Large intestine (tissue), 3 donors: ENCODE results near the gene OR6C65. TPM values are rescaled to one million over a fixed set of nuclear protein-coding genes. Genes with fewer than 3 reads are reported as not detected.
"Not testable (repeated sequence)": the region's sequence is repeated elsewhere in the genome, so short reads cannot be mapped to it uniquely, and the experiment has no call there.

Experiments
- DNase-seq, 2 donors: peaks; one replicate each; pipeline versions ENCODE4 v3.0.0 to v3.0.0-alpha.2; 2013
- H3K27ac ChIP-seq: one replicate; pipeline ENCODE4 v1.5.1; 2013; ENCODE audit warnings: low read length
- H3K27me3 ChIP-seq: 2 replicates; pipeline ENCODE4 v1.6.1; 2013; ENCODE audit warnings: low read length; ENCODE audit not compliant: control insufficient read depth, insufficient read depth
- H3K36me3 ChIP-seq: 2 replicates; pipeline ENCODE4 v1.6.1; 2013; ENCODE audit warnings: low read length; ENCODE audit not compliant: control insufficient read depth, insufficient read depth
- H3K4me1 ChIP-seq: one replicate; pipeline ENCODE4 v1.6.1; 2013; ENCODE audit warnings: low read length; ENCODE audit not compliant: control insufficient read depth, insufficient read depth
- H3K4me3 ChIP-seq: one replicate; pipeline ENCODE4 v1.5.1; 2013; ENCODE audit warnings: low read length
- H3K9me3 ChIP-seq: one replicate; pipeline ENCODE4 v1.6.1; 2013; ENCODE audit warnings: mild to moderate bottlenecking, low read depth, low read length, moderate library complexity; ENCODE audit not compliant: control insufficient read depth
- WGBS: methylation state at CpG from one replicate; pipeline ENCODE4 v1.1.5; 2013; ENCODE audit warnings: low lambda C conversion rate; ENCODE audit not compliant: insufficient coverage; 5-methylcytosine and 5-hydroxymethylcytosine counted together
- polyA plus RNA-seq: library from polyadenylated mRNA; unstranded; fragments of 120-200 nt; gene quantifications from one replicate; pipeline ENCODE4 v1.2.1, GENCODE V29; 2013

Gene OR6C65
- polyA plus RNA-seq, 1 donor: not detected

DNA sequence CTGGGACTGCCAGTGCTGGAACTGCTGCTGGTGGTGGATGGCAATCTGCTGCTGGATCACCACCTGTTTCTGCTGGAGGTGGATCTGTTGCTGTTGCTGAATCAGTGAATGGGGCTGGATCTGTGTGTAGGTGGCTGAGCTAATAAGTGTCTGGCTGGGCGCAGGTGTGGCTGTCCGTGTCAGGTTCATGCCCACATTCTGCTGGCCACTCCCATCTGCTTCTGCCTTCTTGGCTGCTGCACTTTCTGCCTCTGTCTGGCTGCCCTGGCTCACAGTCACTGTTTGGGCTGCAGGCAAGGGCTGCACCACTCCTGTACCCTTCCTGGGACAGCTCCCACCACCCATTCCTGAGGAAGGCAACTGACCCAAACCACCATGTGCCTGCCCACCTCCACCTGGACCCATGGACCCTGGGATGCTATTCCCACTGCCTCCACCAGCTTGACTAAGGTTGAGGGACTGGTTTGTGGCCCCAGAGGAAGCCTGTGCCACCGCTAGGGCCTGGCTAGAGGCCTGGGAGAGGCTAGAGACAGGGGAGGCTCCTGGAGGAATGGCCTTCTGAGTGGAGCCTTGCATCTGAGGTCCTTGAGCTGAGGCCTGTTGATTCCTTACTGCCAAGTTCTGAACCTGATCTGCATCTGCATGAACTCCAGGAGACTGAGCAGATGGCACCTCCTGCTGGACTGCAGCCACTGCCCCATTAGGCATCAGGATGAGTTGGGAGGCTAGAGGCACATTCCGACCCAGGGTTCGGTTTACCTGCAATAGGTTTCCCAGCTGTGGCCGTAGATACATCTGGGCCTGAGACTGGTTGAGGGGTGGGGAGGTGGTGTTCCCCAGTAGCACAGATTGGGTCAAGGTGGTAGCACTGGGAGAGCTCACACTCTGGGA is 13.4 kb downstream of the OR6C65 start:
- H3K27ac ChIP-seq, H3K36me3 ChIP-seq, DNase-seq, H3K4me3 ChIP-seq, H3K27me3 ChIP-seq, H3K4me1 ChIP-seq, H3K9me3 ChIP-seq: not testable (repeated sequence)
- WGBS: no CpG with 5 or more reads among the region's 6 CpGs

DNA sequence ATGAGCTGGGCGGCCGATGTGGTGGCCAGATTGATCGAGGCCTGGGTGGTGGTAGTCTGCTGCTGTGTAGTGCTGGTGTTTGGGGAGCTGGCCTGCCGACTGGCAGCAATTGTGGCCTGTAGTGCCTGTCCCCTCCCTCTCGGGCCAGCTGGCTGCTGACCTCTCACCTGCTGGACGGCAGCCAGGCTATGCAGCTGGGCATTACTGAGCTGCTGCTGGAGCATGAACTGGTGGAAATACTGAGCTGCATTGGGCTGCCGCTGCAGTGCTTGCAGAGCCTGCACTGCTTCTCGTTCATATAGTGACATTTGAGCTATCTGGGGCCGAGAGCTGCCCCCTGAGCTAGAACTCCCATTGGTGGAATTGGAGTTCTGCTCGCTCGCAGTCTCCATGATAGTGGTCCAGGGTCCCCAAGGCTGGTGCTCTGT is 14.1 kb downstream of the OR6C65 start:
- H3K27me3 ChIP-seq, H3K27ac ChIP-seq, DNase-seq, H3K36me3 ChIP-seq, H3K4me1 ChIP-seq, H3K4me3 ChIP-seq, H3K9me3 ChIP-seq: not testable (repeated sequence)
- WGBS: no CpG with 5 or more reads among the region's 11 CpGs

DNA sequence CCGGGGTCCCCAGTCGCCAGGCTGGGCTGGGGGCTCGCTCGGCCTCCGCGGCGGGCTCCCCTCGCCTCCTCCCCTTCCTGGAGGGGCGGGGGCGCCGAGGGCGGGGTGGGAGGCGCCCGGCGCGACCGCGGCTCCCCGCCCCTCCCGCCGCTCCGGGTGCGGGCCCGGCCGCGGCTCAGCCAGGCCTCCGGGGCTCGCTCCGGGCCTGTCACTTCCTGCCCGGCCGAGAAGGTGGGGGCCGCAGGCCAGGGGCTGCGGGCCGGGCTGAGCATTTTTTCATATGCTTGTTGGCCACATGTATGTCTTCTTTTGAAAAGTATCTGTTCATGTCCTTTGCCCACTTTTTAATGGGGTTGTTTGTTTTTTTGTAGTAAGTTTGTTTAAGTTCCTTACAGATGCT is 14.6 kb downstream of the OR6C65 start:
- no CpG with 5 or more reads among the region's 34 CpGs for WGBS
- H3K4me1 ChIP-seq, H3K27ac ChIP-seq, H3K4me3 ChIP-seq, H3K36me3 ChIP-seq, DNase-seq, H3K9me3 ChIP-seq, H3K27me3 ChIP-seq: not testable (repeated sequence)

DNA sequence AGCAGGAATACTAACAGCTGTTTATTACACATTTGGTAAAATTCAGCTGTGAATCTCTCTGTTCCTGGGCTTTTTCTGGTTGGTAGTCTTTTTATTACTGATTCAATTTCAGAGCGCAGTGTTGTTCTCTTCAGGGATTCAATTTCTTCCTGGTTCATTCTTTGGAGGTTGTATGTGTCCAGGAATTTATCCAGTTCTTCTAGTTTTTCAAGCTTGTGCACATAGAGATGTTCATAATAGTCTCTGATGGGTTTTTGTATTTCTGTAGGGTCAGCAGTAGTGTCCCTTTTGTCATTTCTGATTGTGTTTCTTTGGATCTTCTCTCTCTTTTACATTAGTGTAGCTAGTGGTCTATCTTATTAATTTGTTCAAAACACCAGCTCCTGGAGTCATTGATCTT is 16.6 kb downstream of the OR6C65 start:
- Histone ChIP-seq H3K27ac (no peak overlapping the region), H3K36me3 (no peaks in the 10 kb centered on the region), H3K4me1 (no peaks in the 10 kb centered on the region), H3K27me3 (no peaks in the 10 kb centered on the region), H3K4me3 (no peak overlapping the region), H3K9me3 (no peaks in the 10 kb centered on the region)
- no peak for DNase-seq
- no CpG with 5 or more reads among the region's 1 CpG for WGBS

DNA sequence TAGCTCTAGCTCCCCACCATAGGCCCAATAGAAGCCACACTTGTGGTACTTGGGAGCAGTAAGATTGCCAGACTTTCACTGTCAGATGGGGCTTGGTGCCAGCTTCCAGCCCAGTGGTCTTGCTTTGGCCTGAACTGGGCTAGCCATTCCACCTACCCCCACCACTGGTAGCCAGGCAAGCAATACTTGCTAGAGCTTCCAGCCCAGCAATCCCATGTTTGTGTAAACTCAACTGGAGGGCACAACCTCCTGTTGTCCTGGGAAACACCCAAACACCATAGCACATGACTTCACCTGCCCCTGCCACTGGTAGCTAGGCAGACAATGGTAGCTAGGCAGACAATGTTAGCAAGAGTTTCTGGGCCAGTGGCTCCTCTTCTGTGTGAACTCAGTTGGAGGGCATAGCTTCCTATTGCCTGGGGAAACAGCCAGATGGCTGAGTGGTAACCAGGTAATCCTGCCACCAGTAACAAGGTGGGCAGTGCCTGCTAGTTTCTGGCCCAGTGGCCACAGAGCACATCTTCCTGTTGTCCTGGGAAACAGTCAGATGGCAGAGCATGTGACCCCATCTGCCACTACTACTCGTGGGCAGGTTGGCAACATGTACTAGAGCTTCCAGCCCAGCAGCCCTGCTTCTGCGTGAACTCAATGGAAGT is 20.1 kb downstream of the OR6C65 start:
- no peak overlapping the region for H3K27ac ChIP-seq
- no peak overlapping the region for H3K4me3 ChIP-seq
- peak in 1 of 2 donors; percentile 1 for DNase-seq
- WGBS: no CpG with 5 or more reads among the region's 2 CpGs
- H3K27me3 ChIP-seq: no peaks in the 10 kb centered on the region
- no peaks in the 10 kb centered on the region for H3K9me3 ChIP-seq
- no peaks in the 10 kb centered on the region for H3K36me3 ChIP-seq
- no peaks in the 10 kb centered on the region for H3K4me1 ChIP-seq

DNA sequence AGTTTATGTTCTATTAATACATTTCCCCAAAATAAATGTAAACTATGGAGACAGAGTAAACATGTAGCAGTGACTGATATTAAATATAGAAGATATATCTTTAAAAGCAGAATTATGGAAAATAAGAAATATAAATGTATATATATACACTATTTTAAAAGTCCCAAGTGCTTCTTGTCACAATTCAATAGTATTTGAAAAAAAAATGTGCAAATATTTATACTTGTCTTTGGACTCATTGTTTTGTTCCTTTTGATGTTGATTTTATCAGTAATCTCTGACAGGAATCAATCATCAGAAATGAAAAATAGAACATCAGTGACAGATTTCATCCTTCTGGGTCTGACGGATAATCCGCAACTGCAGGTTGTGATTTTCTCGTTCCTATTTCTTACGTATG is 25.6 kb downstream of the OR6C65 start, which contains the start of gene OR6C76:
Gene OR6C76, plus strand, starts transcription at position 301 of the 400 bp plus-strand sequence. Its CDS starts 0 bp downstream, at position 301.
- H3K27me3 ChIP-seq: no peaks in the 10 kb centered on the region
- no peak for DNase-seq
- no peak within 1 kb of the TSS for H3K4me3 ChIP-seq
- no peak within 1 kb of the TSS for H3K27ac ChIP-seq
- H3K9me3 ChIP-seq: no peaks in the 10 kb centered on the region
- H3K4me1 ChIP-seq: no peaks in the 10 kb centered on the region
- H3K36me3 ChIP-seq: no peaks in the 10 kb centered on the region
- no CpG with 5 or more reads among the region's 4 CpGs for WGBS

DNA sequence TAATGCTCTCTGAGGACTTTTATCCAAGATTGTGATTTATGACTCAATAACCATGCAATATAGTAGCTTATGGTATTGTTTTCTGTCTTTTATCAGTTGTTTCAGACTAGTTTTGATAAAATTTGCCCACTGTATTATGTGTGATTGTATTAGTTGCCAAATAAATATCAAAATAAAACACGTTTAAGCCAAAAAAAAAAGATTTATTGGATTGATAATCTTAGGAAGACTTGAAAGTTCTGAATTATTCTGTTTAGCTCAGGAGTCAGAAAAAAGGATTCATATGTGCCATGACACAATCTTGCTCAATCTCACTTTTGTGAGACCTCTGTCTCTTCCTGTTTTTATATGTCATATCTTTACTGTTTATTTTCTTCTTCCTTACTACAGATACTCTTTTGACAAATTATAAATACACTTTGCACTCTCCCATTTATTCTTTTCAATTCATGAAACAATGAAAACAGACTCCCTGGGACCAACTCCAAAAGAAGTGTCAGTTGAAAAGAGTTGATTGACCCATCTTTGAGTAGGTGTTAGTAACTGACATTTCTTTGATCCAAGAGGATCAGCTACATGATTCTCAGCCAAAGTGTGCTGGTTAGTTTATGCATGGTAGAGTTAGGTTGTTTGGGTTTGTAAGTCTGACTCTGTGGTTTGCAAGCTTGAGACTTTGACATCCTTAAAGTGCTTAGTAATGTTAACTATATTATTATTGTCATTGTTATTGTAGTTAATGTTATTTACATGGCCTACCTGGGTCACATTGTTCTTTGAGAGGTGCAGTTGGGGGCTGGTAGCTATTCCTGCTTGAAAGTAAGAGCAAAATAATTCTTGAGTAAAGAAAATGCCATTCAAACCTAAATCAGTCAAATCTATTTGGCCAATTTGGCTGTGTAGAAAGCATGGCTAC is 28.3 kb downstream of the OR6C65 start:
- DNase-seq: no peak
- H3K4me1 ChIP-seq: no peaks in the 10 kb centered on the region
- no peaks in the 10 kb centered on the region for H3K36me3 ChIP-seq
- WGBS: 0% methylated on average over 1 of the region's 1 CpG
- no peaks in the 10 kb centered on the region for H3K27me3 ChIP-seq
- no peaks in the 10 kb centered on the region for H3K9me3 ChIP-seq
- H3K27ac ChIP-seq: no peak overlapping the region
- no peak overlapping the region for H3K4me3 ChIP-seq

DNA sequence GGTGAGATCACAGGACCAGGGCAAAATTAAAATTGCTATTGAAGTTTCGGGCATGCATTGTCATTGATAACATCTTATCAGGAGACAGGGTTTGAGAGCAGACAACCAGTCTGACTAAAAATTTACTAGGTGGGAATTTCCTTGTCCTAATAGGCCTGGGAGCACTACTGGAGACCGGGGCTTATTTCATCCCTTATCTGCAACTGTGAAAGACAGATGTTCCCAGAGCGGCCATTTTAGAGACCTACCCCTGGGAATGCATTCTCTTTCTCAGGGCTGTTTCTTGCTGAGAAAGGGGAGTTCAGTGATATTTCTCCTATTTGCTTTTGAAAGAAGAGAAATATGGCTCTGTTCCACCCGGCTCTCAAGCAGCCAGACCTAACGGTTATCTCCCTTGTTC is 40.9 kb downstream of the OR6C65 start:
- not testable (repeated sequence) for H3K27ac ChIP-seq, DNase-seq, H3K4me3 ChIP-seq, H3K27me3 ChIP-seq, H3K4me1 ChIP-seq, H3K9me3 ChIP-seq, H3K36me3 ChIP-seq
- WGBS: no CpG with 5 or more reads among the region's 5 CpGs

DNA sequence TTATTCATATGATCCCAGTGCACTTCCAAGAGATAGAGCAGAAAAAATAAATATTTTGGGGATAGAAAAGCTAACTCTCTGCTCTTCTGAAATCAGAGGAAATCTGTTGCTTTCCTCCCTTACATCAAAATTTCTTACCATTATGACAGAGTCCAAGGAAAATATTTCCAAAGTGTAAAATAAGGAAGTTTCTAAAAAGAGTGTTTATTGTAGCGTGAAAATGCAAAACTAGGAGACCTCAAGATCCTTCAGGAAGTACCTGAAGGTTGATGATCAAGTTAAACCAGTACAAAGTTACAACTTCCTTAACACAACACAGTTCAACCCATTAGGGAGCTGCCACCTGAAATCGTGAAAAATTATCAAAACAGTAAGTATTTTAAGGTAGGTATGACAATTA is 43.4 kb downstream of the OR6C65 start, which contains the start of gene OR6C2:
Gene OR6C2, plus strand, starts transcription at position 301 of the 400 bp plus-strand sequence. CDS start 8,138 bp downstream, outside the sequence.
- Histone ChIP-seq H3K27ac (no peak within 1 kb of the TSS), H3K4me3 (no peak within 1 kb of the TSS), H3K9me3 (no peaks in the 10 kb centered on the region), H3K4me1 (no peaks in the 10 kb centered on the region), H3K27me3 (no peaks in the 10 kb centered on the region), H3K36me3 (no peaks in the 10 kb centered on the region)
- WGBS: 100% methylated on average over 1 of the region's 2 CpGs
- DNase-seq: no peak

DNA sequence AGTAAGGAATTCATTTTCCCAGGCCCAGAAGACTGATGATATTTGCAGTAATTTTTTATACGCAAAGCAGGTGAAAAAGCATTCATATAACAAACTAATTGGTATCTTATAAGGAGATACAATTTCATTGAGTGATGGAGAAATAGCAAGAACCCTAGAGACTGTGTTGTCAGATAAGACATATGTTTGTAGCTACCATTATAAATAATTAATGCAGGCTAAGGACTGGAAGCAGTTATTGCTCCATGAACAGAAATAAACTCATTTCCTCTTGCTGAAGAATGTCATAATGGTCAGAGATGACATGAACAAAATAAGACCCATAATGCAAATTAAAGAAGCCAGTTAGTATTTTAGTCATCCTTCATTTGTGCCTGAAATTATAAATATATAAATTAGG is 45.0 kb downstream of the OR6C65 start:
- no peak overlapping the region for H3K27ac ChIP-seq
- no peak for DNase-seq
- no peaks in the 10 kb centered on the region for H3K27me3 ChIP-seq
- H3K4me3 ChIP-seq: no peak overlapping the region
- no peaks in the 10 kb centered on the region for H3K9me3 ChIP-seq
- H3K36me3 ChIP-seq: no peaks in the 10 kb centered on the region
- no peaks in the 10 kb centered on the region for H3K4me1 ChIP-seq
- WGBS: no CpG with 5 or more reads among the region's 1 CpG
